GM12878 (cell line): Measurements from ENCODE around the gene TOP2A. TPM values are rescaled to one million over a fixed set of nuclear protein-coding genes. Genes with fewer than 3 reads are reported as not detected.

Experiments
- ATAC-seq: fragments of 200-7000 bp; cut with Tn5 transposase; 3 replicates; pipeline ENCODE4 v1.9.1; 2020; ENCODE audit warnings: mild to moderate bottlenecking, moderate library complexity
- BruUV-seq: library from RNA; stranded (reverse); fragments of 400-500 nt; replicated peaks from 2 replicates; lab custom pipeline; 2021; lab: Mats Ljungman, UMichigan
- CTCF ChIA-PET: fragments of 300-600 bp; sonication (Branson Sonifier 250); formaldehyde crosslinking; extraction: SDS; loops from one replicate; lab custom pipeline; 2021; ENCODE audit warnings: inconsistent platforms; lab: Yijun Ruan, JAX
- POLR2A ChIA-PET: fragments of 350-600 bp; formaldehyde crosslinking; extraction: SDS; loops from one replicate; lab custom pipeline; 2021; ENCODE audit warnings: inconsistent platforms; lab: Charles Lee
- RAD21 ChIA-PET: fragments of 300-600 bp; sonication (Branson Sonifier 250); formaldehyde crosslinking; loops from one replicate; lab custom pipeline; 2023; ENCODE audit warnings: antibody characterized with exemption; ENCODE audit not compliant: unreplicated experiment; lab: Charles Lee
- SMC1A ChIA-PET: fragments of 300-600 bp; sonication (Branson Sonifier 250); formaldehyde crosslinking; loops from one replicate; lab custom pipeline; 2023; ENCODE audit not compliant: unreplicated experiment, uncharacterized antibody; lab: Charles Lee
- DNase-seq: peaks from one replicate; pipeline ENCODE4 v3.0.0-alpha.2; 2011; ENCODE audit warnings: low read depth, low spot score
- FAIRE-seq: peaks from 3 replicates; lab custom pipeline; 2011; peaks lifted over from hg19 to GRCh38; lab: Jason Lieb, UNC
- H2AFZ ChIP-seq: 2 replicates; pipeline ENCODE4 v1.6.0; 2011; ENCODE audit warnings: low read depth, low read length, control low read depth; ENCODE audit not compliant: control insufficient read depth
- H3K27ac ChIP-seq: 2 replicates; pipeline ENCODE4 v1.5.1; 2011; ENCODE audit warnings: control low read depth; ENCODE audit not compliant: control insufficient read depth, insufficient read depth
- H3K27me3 ChIP-seq, 2 experiments: replicated peaks in 1 of 2; 2 replicates each; pipeline versions ENCODE4 v1.6.0 to v1.6.1; 2011; ENCODE audit warnings: low read length in 1 of 2; ENCODE audit not compliant: control insufficient read depth in 2 of 2, insufficient read depth in 2 of 2
- H3K36me3 ChIP-seq, 2 experiments: 2 replicates each; pipeline ENCODE4 v1.5.1; 2011; ENCODE audit warnings: low read length in 1 of 2; ENCODE audit not compliant: control insufficient read depth in 2 of 2, insufficient read depth in 2 of 2
- H3K4me1 ChIP-seq: 2 replicates; pipeline ENCODE4 v1.6.1; 2011; ENCODE audit warnings: mild to moderate bottlenecking, low read length, moderate library complexity, mixed read lengths; ENCODE audit not compliant: control insufficient read depth, insufficient read depth
- H3K4me2 ChIP-seq: 2 replicates; pipeline ENCODE4 v1.6.0; 2011; ENCODE audit warnings: control low read depth; ENCODE audit not compliant: control insufficient read depth, insufficient read depth
- H3K4me3 ChIP-seq: fragments of 200-600 bp; sonication (generic); 2 replicates; pipeline ENCODE4 v1.5.1; 2016
- H3K79me2 ChIP-seq: 2 replicates; pipeline ENCODE4 v1.6.0; 2011; ENCODE audit warnings: low read length; ENCODE audit not compliant: control insufficient read depth, insufficient read depth
- H3K9ac ChIP-seq: 2 replicates; pipeline ENCODE4 v1.8.0; 2011; ENCODE audit warnings: low read length, control low read depth, mixed read lengths; ENCODE audit not compliant: control insufficient read depth, insufficient read depth
- H3K9me3 ChIP-seq: replicated peaks from 3 replicates; pipeline ENCODE4 v1.5.1; 2011; ENCODE audit warnings: mild to moderate bottlenecking, low read length; ENCODE audit not compliant: control insufficient read depth, insufficient read depth
- H4K20me1 ChIP-seq: 2 replicates; pipeline ENCODE4 v1.6.0; 2011; ENCODE audit not compliant: control insufficient read depth, insufficient read depth
- ATF7 ChIP-seq: fragments of 450-650 bp; IDR thresholded peaks from 2 replicates; pipeline ENCODE4 v1.6.1; 2016; ENCODE audit warnings: low read depth, mild to moderate bottlenecking
- BCL3 ChIP-seq: IDR thresholded peaks from 2 replicates; pipeline ENCODE4 v1.6.1; 2011; ENCODE audit warnings: borderline replicate concordance, low read depth, mild to moderate bottlenecking, moderate library complexity, low read length; ENCODE audit not compliant: insufficient read depth, poor library complexity, severe bottlenecking
- MEF2A ChIP-seq: IDR thresholded peaks from 2 replicates; pipeline ENCODE4 v1.6.1; 2011; ENCODE audit warnings: low read depth, mild to moderate bottlenecking, low read length, moderate library complexity; ENCODE audit not compliant: insufficient read depth
- SIN3A ChIP-seq: IDR thresholded peaks from 2 replicates; pipeline ENCODE4 v1.6.1; 2012; ENCODE audit warnings: low read depth, low read length, improper control_type of control experiment
- YY1 ChIP-seq: IDR thresholded peaks from 2 replicates; pipeline ENCODE4 v1.6.1; 2011; ENCODE audit warnings: low read depth, mild to moderate bottlenecking, low read length
- WGBS: methylation state at CpG from one replicate; pipeline ENCODE4 v1.1.6; 2016; ENCODE audit warnings: low lambda C conversion rate; ENCODE audit not compliant: insufficient replicate concordance, insufficient coverage; ENCODE audit errors: missing lambda C conversion rate; 5-methylcytosine and 5-hydroxymethylcytosine counted together
- in situ Hi-C: fragments of 300-500 bp; cut with MboI; formaldehyde crosslinking; loops from 9 replicates; pipeline ENCODE4 v1.14.3; 2018; ENCODE audit warnings: mixed read lengths
- intact Hi-C: fragments of 100-400 bp; cut with micrococcal nuclease; formaldehyde crosslinking; loops from one replicate; pipeline ENCODE4 v1.14.2; 2022; ENCODE audit not compliant: unreplicated experiment
- polyA plus RNA-seq, 11 experiments: library from polyadenylated mRNA; depleted of rRNA in 4 of 11; unstranded in 6 of 11; stranded (reverse) in 5 of 11; fragments of >200 nt; fragmentation: Nextera tagmentation in 4 of 11; fragmentation: Illumina TruSeq in 1 of 11; extraction: Ambion mirVana in 4 of 11; extraction: Trizol in 1 of 11; gene quantifications; 1 replicate in 1 of 11; 2 replicates in 10 of 11; pipeline versions ENCODE4 v1.2.1 to v1.2.3, GENCODE V29; 2011 to 2016; ENCODE audit warnings: inconsistent platforms in 2 of 11, missing spikeins in 2 of 11, low read depth in 1 of 11
- total RNA-seq, 4 experiments: library from RNA; depleted of rRNA in 3 of 4; stranded (reverse); fragments of >200 nt in 3 of 4; fragmentation: Illumina TruSeq in 1 of 4; extraction: Trizol in 1 of 4; gene quantifications; 2 replicates each; pipeline versions ENCODE4 v1.2.1 to v1.2.3, GENCODE V29; 2013 to 2021

The TOP2A gene
- total and polyA plus RNA-seq, 10 of the 15 experiments (the other 5 are each of a cell fraction or from before 2014, with no cell fraction given): 117 to 275 (median 232) TPM

GRCh38 chr17:40382251-40382650 is 35.4 kb downstream of the TOP2A start (continued):
- TF ChIP-seq SIN3A (no peak), MEF2A (no peak), ATF7 (no peak)

GRCh38 chr17:40378966-40379365 is 38.7 kb downstream of the TOP2A start:
- FAIRE-seq: no peak
- Histone ChIP-seq H3K27me3 (no peaks in the 10 kb centered on the region), H3K36me3 (no peaks in the 10 kb centered on the region), H3K27ac (no peak overlapping the region), H3K79me2 (no peaks in the 10 kb centered on the region), H3K4me3 (no peak overlapping the region), H3K4me2 (no peak overlapping the region), H2AFZ (no peak overlapping the region), H3K4me1 (no peaks in the 10 kb centered on the region), H4K20me1 (no peaks in the 10 kb centered on the region), H3K9me3 (no peaks in the 10 kb centered on the region; the same call in 2 of the 3 replicates), H3K9ac (no peak overlapping the region)
- ChIA-PET RAD21 (no interaction called here), CTCF (no interaction called here), SMC1A (no interaction called here), POLR2A (no interaction called here)
- BruUV-seq: no TSS peak
- in situ Hi-C loops (no loop called here), intact Hi-C loops (no loop called here)
- peak; percentile 75 for TF ChIP-seq BCL3
- TF ChIP-seq YY1: no peak
- no peak for ATAC-seq
- WGBS: 49% methylated on average over 7 of the region's 7 CpGs
- no peak for DNase-seq
